Stimulated activated CD8-positive, alpha-beta memory T cell treated with anti-CD3 and anti-CD28 coated beads, Interleukin-12 subunit alpha, Interleukin-12 subunit beta, amount 100 ng/mL, for 1 hour (primary cell): Measurements from ENCODE around the gene TAS2R41.
"Not testable (repeated sequence)": the region's sequence is repeated elsewhere in the genome, so short reads cannot be mapped to it uniquely, and the experiment has no call there.

Experiments used
- DNase-seq: peaks from one replicate; pipeline ENCODE4 v3.0.0-alpha.2; 2020; ENCODE audit warnings: low read depth

TAS2R41 gene

DNA sequence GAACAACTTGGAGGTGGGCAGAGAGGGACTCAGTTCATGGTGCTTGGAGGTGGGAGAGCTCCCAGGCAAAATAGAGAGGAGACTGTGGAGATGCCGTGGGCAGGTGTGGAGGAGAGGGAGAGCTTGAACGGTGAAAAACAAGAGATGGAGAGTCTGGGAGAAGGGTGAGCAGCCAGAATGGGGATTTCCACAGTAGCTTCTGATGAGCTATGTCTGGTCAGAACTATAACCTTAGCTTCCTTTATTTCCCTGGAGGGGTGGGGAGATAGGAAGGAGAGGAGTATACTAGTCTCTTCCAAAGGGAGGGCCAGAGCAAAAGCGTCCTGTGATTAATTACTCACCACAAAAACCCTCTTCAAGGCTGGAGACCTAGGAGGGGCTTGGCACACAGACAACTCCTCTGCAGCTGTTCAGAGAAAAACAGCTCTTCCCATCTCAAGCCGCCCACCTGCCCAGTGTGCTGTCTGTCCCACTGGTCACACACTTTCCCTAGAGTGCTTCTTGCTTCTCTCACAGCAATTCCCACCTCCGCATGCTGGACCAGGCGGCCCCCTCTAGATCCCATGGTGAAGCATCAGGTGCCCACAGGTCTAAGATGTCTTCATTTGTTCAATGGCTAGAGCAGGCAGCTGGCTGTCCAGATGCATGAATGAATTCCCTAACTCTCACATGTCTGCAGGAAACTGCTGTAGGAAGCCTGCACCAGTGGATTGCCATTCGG lies 41.9 kb downstream of the TAS2R41 start:
- DNase-seq, result no peak

DNA sequence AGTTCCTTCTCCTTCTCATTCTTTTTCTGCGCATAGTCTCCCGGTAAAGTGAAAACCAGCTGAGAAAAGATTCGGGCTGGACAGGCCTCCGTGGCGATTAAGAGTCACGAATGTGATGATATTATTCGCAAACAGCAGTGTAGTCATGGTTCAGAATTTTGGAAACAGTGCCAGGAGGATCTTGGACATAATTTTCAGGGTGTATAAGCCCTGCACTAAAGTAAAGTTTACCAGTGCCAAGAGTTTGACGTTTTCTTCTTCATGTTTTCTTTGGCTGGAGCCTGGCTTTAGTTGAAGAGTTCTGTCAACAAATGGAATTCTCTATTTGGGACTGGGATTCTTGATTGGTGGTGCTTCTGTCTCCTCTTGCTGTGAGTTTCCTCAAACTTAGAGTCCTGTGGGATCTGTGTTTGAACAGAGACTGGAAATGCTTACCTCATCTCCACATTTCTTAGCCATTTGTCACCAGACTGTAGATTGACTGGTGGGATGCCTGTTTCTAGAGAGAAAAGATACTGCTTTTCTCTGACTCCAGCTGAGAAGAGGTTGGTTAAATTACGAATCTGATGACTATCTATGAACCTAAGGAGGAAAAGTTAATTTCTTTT lies 44.7 kb downstream of the TAS2R41 start:
- DNase-seq, result not testable (repeated sequence)
